MM.1S (cell line): Measurements from ENCODE around the gene EMC7.
"Not testable (repeated sequence)": the region's sequence is repeated elsewhere in the genome, so short reads cannot be mapped to it uniquely, and the experiment has no call there.

Source experiments
- CTCF ChIP-seq: fragments of 300-600 bp; sonication (generic); IDR thresholded peaks from 2 replicates; pipeline ENCODE4 v1.5.1; 2016; ENCODE audit warnings: antibody characterized with exemption, low read length, mixed read lengths
- EZH2 ChIP-seq: fragments of 300-600 bp; sonication (generic); optimal IDR thresholded peaks from 2 replicates; pipeline ENCODE3; 2017; ENCODE audit warnings: low read depth, mild to moderate bottlenecking, antibody characterized with exemption, low read length, mixed read lengths
- EZH2phosphoT487 ChIP-seq: fragments of 300-600 bp; sonication (generic); IDR thresholded peaks from 2 replicates; pipeline ENCODE4 v1.6.1; 2018; ENCODE audit warnings: antibody characterized with exemption, low read length

DNA sequence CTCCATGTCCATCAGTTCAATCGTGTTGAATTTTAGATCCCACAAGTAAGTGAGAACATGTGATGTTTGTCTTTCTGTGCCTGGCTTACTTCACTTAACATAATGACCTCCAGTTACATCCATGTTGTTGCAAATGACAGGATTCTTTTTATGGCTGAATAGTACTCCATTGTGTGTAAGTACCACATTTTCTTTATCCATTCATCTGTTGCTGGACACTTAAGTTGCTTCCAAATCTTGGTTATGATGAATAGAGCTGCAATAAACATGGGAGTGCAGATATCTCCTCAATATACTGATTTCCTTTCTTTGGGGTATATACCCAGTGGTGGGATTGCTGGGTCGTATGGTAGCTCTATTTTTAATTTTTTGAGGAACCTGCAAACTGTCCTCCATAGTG, 18.8 kb upstream of the EMC7 start:
- TF ChIP-seq CTCF, EZH2, EZH2phosphoT487: not testable (repeated sequence)
